ENCODE measurements around the gene RGR.

GRCh38 chr10:84244651-84245270, at the start of gene RGR:
- TF ChIP-seq CTCF (IDR thresholded peaks at IDR 0.05) (no peak), POLR2A (IDR thresholded peaks at IDR 0.05) (no peak)
